ENCODE data around the gene PIAS1.

GRCh38 chr15:68025835-68026424, 28.2 kb upstream of the PIAS1 start:
- TF ChIP-seq CTCF (IDR thresholded peaks at IDR 0.05), result no peak
- no peak for TF ChIP-seq POLR2A (IDR thresholded peaks at IDR 0.05)
